Mesenchymal stem cell (in vitro differentiated cells and primary cell): Measurements from ENCODE around the gene COL6A3.

Experiments used
- DNase-seq: peaks from one replicate; pipeline ENCODE4 v3.0.0-alpha.2; 2013
- H2AFZ ChIP-seq: one replicate; pipeline ENCODE4 v1.6.1; 2013; ENCODE audit warnings: low read depth, mild to moderate bottlenecking, control low read depth, inconsistent platforms, low read length, moderate library complexity
- H2AK5ac ChIP-seq: 2 replicates; pipeline ENCODE4 v1.6.1; 2013; ENCODE audit warnings: low read length, moderate library complexity, mild to moderate bottlenecking, inconsistent platforms; ENCODE audit not compliant: severe bottlenecking
- H2BK120ac ChIP-seq: one replicate; pipeline ENCODE4 v1.6.1; 2013; ENCODE audit warnings: low read depth, mild to moderate bottlenecking, inconsistent platforms, low read length, moderate library complexity
- H2BK12ac ChIP-seq, 2 experiments: one replicate each; pipeline ENCODE4 v1.6.1; 2013; ENCODE audit warnings: inconsistent platforms in 2 of 2, low read length in 2 of 2, mild to moderate bottlenecking in 2 of 2, moderate library complexity in 2 of 2, control low read depth in 1 of 2
- H2BK15ac ChIP-seq: one replicate; pipeline ENCODE4 v1.6.1; 2013; ENCODE audit warnings: mild to moderate bottlenecking, low read depth, inconsistent platforms; ENCODE audit not compliant: poor library complexity, severe bottlenecking
- H2BK5ac ChIP-seq: 2 replicates; pipeline ENCODE4 v1.6.1; 2013; ENCODE audit warnings: low read depth, mild to moderate bottlenecking, low read length, control low read depth, inconsistent platforms; ENCODE audit not compliant: poor library complexity, severe bottlenecking
- H3K14ac ChIP-seq, 2 experiments: one replicate each; pipeline ENCODE4 v1.6.1; 2013; ENCODE audit warnings: inconsistent platforms in 2 of 2, low read length in 2 of 2, control low read depth in 1 of 2, mild to moderate bottlenecking in 1 of 2, moderate library complexity in 1 of 2
- H3K18ac ChIP-seq, 2 experiments: one replicate each; pipeline ENCODE4 v1.6.1; 2013; ENCODE audit warnings: inconsistent platforms in 2 of 2, low read length in 2 of 2, control low read depth in 1 of 2, low read depth in 1 of 2, mild to moderate bottlenecking in 1 of 2
- H3K23ac ChIP-seq, 2 experiments: one replicate each; pipeline ENCODE4 v1.6.1; 2013; ENCODE audit warnings: inconsistent platforms in 2 of 2, low read length in 2 of 2, mild to moderate bottlenecking in 2 of 2, moderate library complexity in 2 of 2, control low read depth in 1 of 2
- H3K27ac ChIP-seq: 2 replicates; pipeline ENCODE4 v1.5.1; 2013; ENCODE audit warnings: mild to moderate bottlenecking, moderate library complexity, low read length, control low read depth, inconsistent platforms; ENCODE audit not compliant: poor library complexity, severe bottlenecking
- H3K27me3 ChIP-seq, 2 experiments: 2 replicates each; pipeline versions ENCODE4 v1.6.1 to v1.7.0; 2013; ENCODE audit warnings: low read length in 2 of 2, mild to moderate bottlenecking in 2 of 2, moderate library complexity in 2 of 2, control low read depth in 1 of 2, inconsistent platforms in 1 of 2; ENCODE audit not compliant: control insufficient read depth in 1 of 2, insufficient read depth in 1 of 2
- H3K36me3 ChIP-seq, 2 experiments: 2 replicates each; pipeline versions ENCODE4 v1.6.1 to v1.7.0; 2013; ENCODE audit warnings: low read length in 2 of 2, control low read depth in 1 of 2, inconsistent platforms in 1 of 2, low read depth in 1 of 2, mild to moderate bottlenecking in 1 of 2; ENCODE audit not compliant: insufficient read depth in 2 of 2, control insufficient read depth in 1 of 2
- H3K4ac ChIP-seq, 2 experiments: one replicate each; pipeline ENCODE4 v1.6.1; 2013; ENCODE audit warnings: inconsistent platforms in 2 of 2, low read length in 2 of 2, mild to moderate bottlenecking in 2 of 2, moderate library complexity in 2 of 2, control low read depth in 1 of 2, low read depth in 1 of 2
- H3K4me1 ChIP-seq: 2 replicates; pipeline ENCODE4 v1.6.1; 2013; ENCODE audit warnings: low read depth, low read length, control low read depth; ENCODE audit not compliant: control insufficient read depth, insufficient read depth
- H3K4me2 ChIP-seq: 2 replicates; pipeline ENCODE4 v1.6.1; 2013; ENCODE audit warnings: low read length, mild to moderate bottlenecking, inconsistent platforms; ENCODE audit not compliant: poor library complexity, severe bottlenecking
- H3K4me3 ChIP-seq, 2 experiments: 2 replicates each; pipeline versions ENCODE4 v1.5.1 to v1.7.0; 2013; ENCODE audit warnings: low read length in 2 of 2, mild to moderate bottlenecking in 2 of 2, control low read depth in 1 of 2, low read depth in 1 of 2; ENCODE audit not compliant: insufficient read depth in 1 of 2
- H3K79me1 ChIP-seq: replicated peaks from 2 replicates; pipeline ENCODE4 v1.6.1; 2013; ENCODE audit warnings: mild to moderate bottlenecking, control low read depth, low read length, inconsistent platforms; ENCODE audit not compliant: poor library complexity, severe bottlenecking
- H3K9ac ChIP-seq: 2 replicates; pipeline ENCODE4 v1.7.0; 2013; ENCODE audit warnings: mild to moderate bottlenecking, low read length, moderate library complexity
- H3K9me3 ChIP-seq: 2 replicates; pipeline ENCODE4 v1.7.0; 2013; ENCODE audit warnings: mild to moderate bottlenecking, low read length; ENCODE audit not compliant: control insufficient read depth
- H4K8ac ChIP-seq: one replicate; pipeline ENCODE4 v1.6.1; 2013; ENCODE audit warnings: inconsistent platforms, mild to moderate bottlenecking, low read length, moderate library complexity
- H4K91ac ChIP-seq: one replicate; pipeline ENCODE4 v1.6.1; 2013; ENCODE audit warnings: mild to moderate bottlenecking, low read length, inconsistent platforms
- WGBS: methylation state at CpG from one replicate; pipeline ENCODE4 v1.1.7; 2013; ENCODE audit warnings: mixed read lengths; 5-methylcytosine and 5-hydroxymethylcytosine counted together

The COL6A3 gene

GRCh38 chr2:237392186-237392585, 21.8 kb downstream of the COL6A3 start:
- H3K4me2 ChIP-seq = no peak overlapping the region
- peak overlapping the region; percentile 75 for H3K9ac ChIP-seq
- no peak for DNase-seq
- H3K36me3 ChIP-seq = peaks cover 0 to 100% of the 10 kb centered on the region in 2 experiments
- H3K4me3 ChIP-seq = no peak overlapping the region
- no peak overlapping the region for H2BK12ac ChIP-seq
- no peak overlapping the region for H2BK15ac ChIP-seq
- H3K27ac ChIP-seq = no peak overlapping the region
- H4K8ac ChIP-seq = no peak overlapping the region
- H3K79me1 ChIP-seq = no peaks in the 10 kb centered on the region
- H2AK5ac ChIP-seq = no peak overlapping the region
- no peaks in the 10 kb centered on the region for H3K9me3 ChIP-seq
- no peak overlapping the region for H2BK120ac ChIP-seq
- H3K18ac ChIP-seq = no peak overlapping the region
- no peaks in the 10 kb centered on the region for H3K4me1 ChIP-seq
- H2AFZ ChIP-seq = no peak overlapping the region
- 100% methylated on average over 1 of the region's 1 CpG for WGBS
- no peaks in the 10 kb centered on the region for H3K27me3 ChIP-seq
- H3K23ac ChIP-seq = no peak overlapping the region
- H4K91ac ChIP-seq = no peak overlapping the region
- no peak overlapping the region for H2BK5ac ChIP-seq
- H3K14ac ChIP-seq = no peak overlapping the region
- no peak overlapping the region for H3K4ac ChIP-seq

DNA sequence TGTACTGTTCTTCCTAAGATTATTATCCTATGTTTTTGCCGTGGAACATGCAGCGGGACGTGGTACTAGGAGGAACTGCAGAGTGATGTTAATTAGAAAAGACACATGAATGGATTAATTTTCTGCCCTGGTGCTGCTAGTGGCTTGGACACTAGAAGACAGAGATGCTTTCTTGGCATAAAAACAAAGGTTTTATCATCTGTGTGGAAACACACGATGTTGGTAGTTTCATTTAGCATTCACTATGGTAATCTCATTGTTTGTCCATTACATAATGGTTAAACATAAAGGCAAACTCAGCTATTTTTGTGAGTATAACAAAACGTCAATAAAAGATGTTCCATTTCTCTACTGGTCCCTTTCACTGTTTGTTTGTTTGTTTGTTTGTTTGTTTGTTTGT, 22.8 kb downstream of the COL6A3 start:
- H3K27me3 ChIP-seq = no peaks in the 10 kb centered on the region
- H3K36me3 ChIP-seq = peaks cover 0 to 100% of the 10 kb centered on the region in 2 experiments
- H3K23ac ChIP-seq = no peak overlapping the region
- no peak overlapping the region for H2AK5ac ChIP-seq
- H2BK15ac ChIP-seq = no peak overlapping the region
- no peak overlapping the region for H3K4me3 ChIP-seq
- no peak overlapping the region for H3K4me2 ChIP-seq
- H3K27ac ChIP-seq = no peak overlapping the region
- no peak overlapping the region for H3K18ac ChIP-seq
- H3K14ac ChIP-seq = no peak overlapping the region
- H2BK12ac ChIP-seq = no peak overlapping the region
- no peak overlapping the region for H4K8ac ChIP-seq
- DNase-seq = no peak
- H4K91ac ChIP-seq = no peak overlapping the region
- H3K4ac ChIP-seq = no peak overlapping the region
- H2AFZ ChIP-seq = no peak overlapping the region
- no peaks in the 10 kb centered on the region for H3K9me3 ChIP-seq
- H3K4me1 ChIP-seq = no peaks in the 10 kb centered on the region
- H2BK120ac ChIP-seq = no peak overlapping the region
- H3K79me1 ChIP-seq = no peaks in the 10 kb centered on the region
- peak overlapping the region; percentile 75 for H3K9ac ChIP-seq
- H2BK5ac ChIP-seq = no peak overlapping the region
- WGBS = 100% methylated on average over 3 of the region's 5 CpGs

GRCh38 chr2:237390235-237390634, 23.7 kb downstream of the COL6A3 start:
- Histone ChIP-seq H3K4me2 (no peak overlapping the region), H3K18ac (no peak overlapping the region), H3K36me3 (peaks cover 0 to 100% of the 10 kb centered on the region in 2 experiments), H2BK12ac (no peak overlapping the region), H3K9ac (peak overlapping the region; percentile 75), H3K79me1 (no peaks in the 10 kb centered on the region), H3K27ac (no peak overlapping the region), H2BK120ac (no peak overlapping the region), H3K27me3 (no peaks in the 10 kb centered on the region), H2BK15ac (no peak overlapping the region), H2AFZ (no peak overlapping the region), H3K4me1 (no peaks in the 10 kb centered on the region), H4K8ac (no peak overlapping the region), H2BK5ac (no peak overlapping the region), H3K4me3 (no peak overlapping the region), H3K14ac (no peak overlapping the region), H4K91ac (no peak overlapping the region), H3K4ac (no peak overlapping the region), H3K23ac (no peak overlapping the region), H3K9me3 (no peaks in the 10 kb centered on the region), H2AK5ac (no peak overlapping the region)
- no peak for DNase-seq
- 91% methylated on average over 2 of the region's 2 CpGs for WGBS

- H3K79me1 ChIP-seq = no peaks in the 10 kb centered on the region
Observed at GRCh38 chr2:237389831-237390230, 24.1 kb downstream of the COL6A3 start.

More at GRCh38 chr2:237389831-237390230, 24.1 kb downstream of the COL6A3 start:
- H3K23ac ChIP-seq = no peak overlapping the region
- no peak overlapping the region for H2BK15ac ChIP-seq
- no peak overlapping the region for H2BK120ac ChIP-seq
- no peak overlapping the region for H3K4me3 ChIP-seq
- H3K27ac ChIP-seq = no peak overlapping the region
- no peak overlapping the region for H3K18ac ChIP-seq
- no peaks in the 10 kb centered on the region for H3K27me3 ChIP-seq
- H2BK5ac ChIP-seq = no peak overlapping the region
- H2BK12ac ChIP-seq = no peak overlapping the region
- H3K4me1 ChIP-seq = no peaks in the 10 kb centered on the region
- no peak overlapping the region for H2AK5ac ChIP-seq
- H3K4me2 ChIP-seq = no peak overlapping the region
- H2AFZ ChIP-seq = no peak overlapping the region
- 100% methylated on average over 1 of the region's 3 CpGs for WGBS
- no peak overlapping the region for H4K91ac ChIP-seq
- H3K9me3 ChIP-seq = no peaks in the 10 kb centered on the region
- peak overlapping the region; percentile 75 for H3K9ac ChIP-seq
- H3K36me3 ChIP-seq = peaks cover 0 to 100% of the 10 kb centered on the region in 2 experiments
- H4K8ac ChIP-seq = no peak overlapping the region
- no peak overlapping the region for H3K4ac ChIP-seq
- no peak overlapping the region for H3K14ac ChIP-seq
- DNase-seq = no peak
